ENCODE measurements around the gene CTNNA3. TPM values are rescaled to one million over a fixed set of nuclear protein-coding genes. Genes with fewer than 3 reads are reported as not detected.

Gene CTNNA3
- total and polyA plus RNA-seq, 7 donors, result 0.85 to 66.2 (median 28.1) TPM

DNA sequence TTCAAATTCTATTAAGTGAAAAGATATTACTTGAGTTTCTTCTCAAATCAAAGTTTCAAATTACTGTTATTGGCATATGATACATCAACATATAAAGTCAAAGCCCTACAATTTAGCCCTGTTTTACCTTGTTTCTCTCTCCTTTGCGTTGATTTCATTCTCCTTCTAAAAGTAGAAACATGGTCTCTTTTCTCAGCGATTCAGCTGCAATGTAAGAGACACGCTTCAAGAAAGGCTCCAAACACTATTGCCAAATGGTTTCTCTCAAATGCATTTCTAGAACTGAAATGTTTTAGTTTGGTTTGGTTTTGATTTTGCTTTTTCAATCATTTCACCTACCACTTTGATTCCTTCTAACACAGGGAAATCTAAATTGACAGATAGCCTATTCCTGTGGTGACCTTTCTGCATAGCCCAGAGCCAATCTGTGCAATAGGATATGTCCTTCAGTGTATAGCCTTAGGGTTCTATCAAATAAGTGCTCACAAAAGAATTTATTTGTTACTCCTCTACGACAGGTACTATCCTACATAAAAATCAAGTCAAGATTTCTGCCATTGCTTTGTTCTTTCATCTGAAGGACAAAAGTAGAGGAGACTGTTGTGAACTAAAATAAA, 47.3 kb downstream of the CTNNA3 start:
- intact Hi-C loops (cut with DNase I), result no loop called here
- Histone ChIP-seq H3K27me3 (ENCODE audit: insufficient read depth in 3 of 3, low read length in 2 of 3) (no peaks in the 10 kb centered on the region), H3K4me3 (peak overlapping the region; percentile 31), H3K9me3 (no peaks in the 10 kb centered on the region), H3K36me3 (ENCODE audit: insufficient read depth in 1 of 2, low read depth in 1 of 2) (peaks cover 0 to 13% of the 10 kb centered on the region in 2 donors), H3K4me1 (peaks cover 26% of the 10 kb centered on the region), H3K27ac (peak overlapping the region; percentile 56)
- ATAC-seq (peak in 2 of 4 donors; percentile 61 to 66), DNase-seq (no peak)
- 36 to 73% (median 41%) methylated on average over 4 of the region's 4 CpGs for WGBS, 3 donors
- TF ChIP-seq, protein P1, sequence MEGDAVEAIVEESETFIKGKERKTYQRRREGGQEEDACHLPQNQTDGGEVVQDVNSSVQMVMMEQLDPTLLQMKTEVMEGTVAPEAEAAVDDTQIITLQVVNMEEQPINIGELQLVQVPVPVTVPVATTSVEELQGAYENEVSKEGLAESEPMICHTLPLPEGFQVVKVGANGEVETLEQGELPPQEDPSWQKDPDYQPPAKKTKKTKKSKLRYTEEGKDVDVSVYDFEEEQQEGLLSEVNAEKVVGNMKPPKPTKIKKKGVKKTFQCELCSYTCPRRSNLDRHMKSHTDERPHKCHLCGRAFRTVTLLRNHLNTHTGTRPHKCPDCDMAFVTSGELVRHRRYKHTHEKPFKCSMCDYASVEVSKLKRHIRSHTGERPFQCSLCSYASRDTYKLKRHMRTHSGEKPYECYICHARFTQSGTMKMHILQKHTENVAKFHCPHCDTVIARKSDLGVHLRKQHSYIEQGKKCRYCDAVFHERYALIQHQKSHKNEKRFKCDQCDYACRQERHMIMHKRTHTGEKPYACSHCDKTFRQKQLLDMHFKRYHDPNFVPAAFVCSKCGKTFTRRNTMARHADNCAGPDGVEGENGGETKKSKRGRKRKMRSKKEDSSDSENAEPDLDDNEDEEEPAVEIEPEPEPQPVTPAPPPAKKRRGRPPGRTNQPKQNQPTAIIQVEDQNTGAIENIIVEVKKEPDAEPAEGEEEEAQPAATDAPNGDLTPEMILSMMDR (IDR thresholded peaks at IDR 0.05), result no peak

GRCh38 chr10:67630904-67631303, 65.1 kb downstream of the CTNNA3 start:
- ATAC-seq (no peak), DNase-seq (no peak)
- TF ChIP-seq, protein P1 (IDR thresholded peaks at IDR 0.05), result no peak
- Histone ChIP-seq H3K27ac (no peak overlapping the region), H3K36me3 (ENCODE audit: insufficient read depth in 1 of 2, low read depth in 1 of 2) (no peaks in the 10 kb centered on the region), H3K9me3 (no peaks in the 10 kb centered on the region), H3K4me1 (no peaks in the 10 kb centered on the region), H3K4me3 (no peak overlapping the region), H3K27me3 (ENCODE audit: insufficient read depth in 3 of 3, low read length in 2 of 3) (no peaks in the 10 kb centered on the region)
- intact Hi-C loops (cut with DNase I), result no loop called here

- Histone ChIP-seq H3K36me3 (ENCODE audit: insufficient read depth in 1 of 2, low read depth in 1 of 2) (no peaks in the 10 kb centered on the region), H3K9me3 (no peaks in the 10 kb centered on the region), H3K27me3 (ENCODE audit: insufficient read depth in 3 of 3, low read length in 2 of 3) (no peaks in the 10 kb centered on the region), H3K4me1 (no peaks in the 10 kb centered on the region), H3K4me3 (no peak overlapping the region), H3K27ac (no peak overlapping the region)
- DNase-seq (no peak), ATAC-seq (peak in 3 of 4 donors; percentile 27 to 40 (median 33))
- TF ChIP-seq, protein P1 (IDR thresholded peaks at IDR 0.05), result no peak
- intact Hi-C loops (cut with DNase I), result no loop called here
Measured at GRCh38 chr10:67629461-67629971, 66.5 kb downstream of the CTNNA3 start.

DNA sequence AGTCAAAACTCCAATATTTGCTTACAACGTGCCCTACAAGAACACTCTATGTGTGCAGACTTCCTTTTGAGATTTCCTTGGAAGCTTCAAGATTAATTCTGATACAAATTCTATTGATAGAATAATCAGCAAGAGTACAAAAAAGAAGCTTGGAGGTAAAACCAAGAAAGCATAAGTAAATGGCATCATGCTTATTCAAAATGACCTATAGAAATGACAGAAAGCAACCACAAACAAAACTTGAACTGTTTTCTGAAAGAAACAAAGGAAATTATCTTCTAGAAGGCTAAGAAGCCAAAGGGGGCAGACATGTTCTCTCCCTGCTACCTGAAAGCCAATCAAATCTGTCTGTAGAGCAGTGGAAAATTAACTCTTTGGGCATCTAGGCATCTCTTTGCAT, 73.0 kb downstream of the CTNNA3 start:
- TF ChIP-seq, protein P1 (IDR thresholded peaks at IDR 0.05), result no peak
- no peaks in the 10 kb centered on the region for H3K9me3 ChIP-seq
- WGBS, 3 donors, result 56 to 60% (median 59%) methylated on average over 1 of the region's 1 CpG
- no peaks in the 10 kb centered on the region for H3K36me3 ChIP-seq (ENCODE audit: insufficient read depth in 1 of 2, low read depth in 1 of 2)
- no peaks in the 10 kb centered on the region for H3K4me1 ChIP-seq
- ATAC-seq (no peak), DNase-seq (no peak)
- no peak overlapping the region for H3K27ac ChIP-seq
- H3K27me3 ChIP-seq (ENCODE audit: insufficient read depth in 3 of 3, low read length in 2 of 3), result no peaks in the 10 kb centered on the region
- intact Hi-C loops (cut with DNase I), result no loop called here
- H3K4me3 ChIP-seq, result no peak overlapping the region

- H3K27ac ChIP-seq, result no peak overlapping the region
- intact Hi-C loops (cut with DNase I), result no loop called here
- no peaks in the 10 kb centered on the region for H3K27me3 ChIP-seq (ENCODE audit: insufficient read depth in 3 of 3, low read length in 2 of 3)
- no peaks in the 10 kb centered on the region for H3K9me3 ChIP-seq
- TF ChIP-seq, protein P1 (IDR thresholded peaks at IDR 0.05), result no peak
- ATAC-seq (no peak), DNase-seq (no peak)
- H3K36me3 ChIP-seq (ENCODE audit: insufficient read depth in 1 of 2, low read depth in 1 of 2), result no peaks in the 10 kb centered on the region
- H3K4me3 ChIP-seq, result no peak overlapping the region
- WGBS, 3 donors, result 67 to 83% (median 70%) methylated on average over 1 of the region's 1 CpG
- H3K4me1 ChIP-seq, result no peaks in the 10 kb centered on the region
Measured at GRCh38 chr10:67622511-67622910, 73.5 kb downstream of the CTNNA3 start.

Data from psoas muscle (tissue), 8 donors.